VCaP (cell line): ENCODE data around the gene ARAP1.

ENCODE experiments used
- H3K27ac ChIP-seq: fragments of 450-650 bp; 2 replicates; pipeline ENCODE4 v1.5.1; 2017
- CTCF ChIP-seq: fragments of 450-650 bp; conservative IDR thresholded peaks from 2 replicates; pipeline ENCODE4 v1.5.1; 2017; ENCODE audit warnings: mild to moderate bottlenecking, moderate library complexity

ARAP1 gene

GRCh38 chr11:72696866-72697700, 55.1 kb downstream of the ARAP1 start:
- no peak for TF ChIP-seq CTCF
- no peak overlapping the region for H3K27ac ChIP-seq

- no peak overlapping the region for H3K27ac ChIP-seq
- TF ChIP-seq CTCF, result no peak
Observed at GRCh38 chr11:72695354-72695753, 56.9 kb downstream of the ARAP1 start.

- H3K27ac ChIP-seq, result no peak overlapping the region
- TF ChIP-seq CTCF, result no peak
Observed at GRCh38 chr11:72693271-72693968, 58.8 kb downstream of the ARAP1 start.

GRCh38 chr11:72692498-72693237, 59.5 kb downstream of the ARAP1 start:
- TF ChIP-seq CTCF, result no peak
- H3K27ac ChIP-seq, result no peak overlapping the region

GRCh38 chr11:72690166-72690565, 62.0 kb downstream of the ARAP1 start:
- no peak for TF ChIP-seq CTCF
- H3K27ac ChIP-seq, result no peak overlapping the region

GRCh38 chr11:72688929-72689328, 63.3 kb downstream of the ARAP1 start:
- no peak overlapping the region for H3K27ac ChIP-seq
- no peak for TF ChIP-seq CTCF

- no peak for TF ChIP-seq CTCF
- H3K27ac ChIP-seq, result no peak overlapping the region
Observed at GRCh38 chr11:72688486-72688885, 63.7 kb downstream of the ARAP1 start.
